Calu3 (cell line): Measurements from ENCODE around the gene CLIC3. TPM values are rescaled to one million over a fixed set of nuclear protein-coding genes. Genes with fewer than 3 reads are reported as not detected.

Experiments used
- BruUV-seq: library from RNA; stranded (reverse); fragments of 400-500 nt; replicated peaks from 2 replicates; lab custom pipeline; 2021; lab: Mats Ljungman, UMichigan
- CTCF ChIA-PET: fragments of 300-600 bp; sonication (Branson Sonifier 250); formaldehyde crosslinking; loops from one replicate; lab custom pipeline; 2022; ENCODE audit warnings: antibody characterized with exemption; lab: Charles Lee
- DNase-seq: peaks from one replicate; pipeline ENCODE4 v3.0.0; 2022
- H3K27ac Mint-ChIP-seq: one replicate; pipeline ENCODE4 v1.8.0; 2022; ENCODE audit warnings: mixed read lengths; ENCODE audit not compliant: unreplicated experiment
- H3K27me3 Mint-ChIP-seq: one replicate; pipeline ENCODE4 v1.8.0; 2022; ENCODE audit warnings: mixed read lengths; ENCODE audit not compliant: unreplicated experiment
- H3K36me3 Mint-ChIP-seq: one replicate; pipeline ENCODE4 v1.8.0; 2022; ENCODE audit warnings: mild to moderate bottlenecking, moderate library complexity, mixed read lengths; ENCODE audit not compliant: insufficient read depth, unreplicated experiment
- H3K4me1 Mint-ChIP-seq: one replicate; pipeline ENCODE4 v1.8.0; 2022; ENCODE audit warnings: mild to moderate bottlenecking, low read depth, mixed read lengths; ENCODE audit not compliant: unreplicated experiment
- H3K4me3 Mint-ChIP-seq: one replicate; pipeline ENCODE4 v1.8.0; 2022; ENCODE audit warnings: mild to moderate bottlenecking, low read depth, moderate library complexity, mixed read lengths; ENCODE audit not compliant: unreplicated experiment
- H3K9me3 Mint-ChIP-seq: one replicate; pipeline ENCODE4 v1.8.0; 2022; ENCODE audit warnings: low read depth, mixed read lengths; ENCODE audit not compliant: unreplicated experiment
- intact Hi-C: fragments of 100-400 bp; cut with micrococcal nuclease; formaldehyde crosslinking; loops from one replicate; pipeline ENCODE4 v1.10.0; 2022; ENCODE audit not compliant: unreplicated experiment
- total RNA-seq: library from RNA; stranded (reverse); gene quantifications from 2 replicates; pipeline ENCODE4 v1.2.3, GENCODE V29; 2022
- TF ChIP-seq, protein P1 (sequence below): fragments of 200-600 bp; IDR thresholded peaks from one replicate; pipeline ENCODE4 v1.8.0; 2022; ENCODE audit warnings: antibody characterized with exemption; ENCODE audit not compliant: unreplicated experiment

CLIC3 gene
- total RNA-seq, 1 experiment from 2014 or later, result 0.35 TPM

DNA sequence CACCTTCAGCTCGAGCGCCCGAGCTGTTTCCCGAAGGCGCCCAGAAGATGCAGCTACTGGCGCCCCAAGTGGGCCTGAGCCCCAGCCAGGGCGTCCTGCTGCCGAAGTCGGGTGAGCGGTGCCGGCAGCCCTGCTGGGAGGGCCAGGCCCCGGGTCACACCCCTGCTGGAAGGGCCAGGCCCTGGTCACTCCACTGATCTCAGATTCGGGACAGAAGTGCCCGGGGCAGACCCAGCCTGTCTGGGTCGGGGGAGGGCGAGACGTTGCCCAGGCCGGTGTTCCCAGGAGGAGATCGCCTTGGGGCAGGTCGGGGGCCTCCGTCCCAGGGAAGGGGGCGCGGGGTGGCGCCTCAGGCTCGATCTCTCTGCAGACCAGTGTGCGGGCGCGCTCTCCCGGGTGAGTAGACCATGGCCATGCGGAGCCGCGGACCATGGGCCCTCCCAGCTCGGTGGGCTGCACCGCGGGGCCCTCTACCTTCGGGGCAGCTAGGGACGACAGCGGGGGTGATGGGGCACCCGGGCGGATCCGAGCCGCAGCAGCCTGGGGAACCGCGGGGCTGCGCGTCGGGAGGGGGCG is 11.3 kb downstream of the CLIC3 start:
- H3K4me3 Mint-ChIP-seq, result no peak overlapping the region

DNA sequence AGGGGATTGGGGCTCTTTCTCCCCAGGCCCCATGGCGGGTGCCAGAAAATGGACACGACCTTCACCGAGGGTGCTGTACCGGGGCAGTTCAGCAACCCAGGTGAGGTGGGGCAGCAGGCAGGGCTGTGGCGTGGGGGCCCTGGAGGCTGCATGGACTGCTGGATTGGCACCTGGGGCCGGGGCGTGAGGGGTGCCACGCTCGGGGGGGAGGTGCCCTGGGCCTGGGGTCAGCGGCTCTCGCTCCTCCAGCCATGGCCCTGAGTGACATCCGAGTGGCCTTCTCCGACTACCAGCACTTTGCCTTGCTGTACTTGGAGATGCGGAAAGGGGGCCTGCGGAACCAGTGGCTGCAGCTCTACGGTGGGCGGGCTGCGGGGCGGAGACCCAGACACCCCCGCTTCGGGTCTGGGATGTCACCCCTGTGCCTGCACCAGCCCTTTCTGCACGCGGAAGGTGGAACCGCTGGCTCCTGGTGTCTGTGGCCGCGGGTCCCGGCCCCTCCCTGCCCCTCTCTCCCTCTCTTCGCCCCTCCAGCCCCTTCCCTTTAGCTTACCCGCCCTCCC is 11.8 kb downstream of the CLIC3 start:
- CTCF ChIA-PET, result no interaction called here
- H3K27me3 Mint-ChIP-seq, result peaks cover 34% of the 10 kb centered on the region
- no peaks in the 10 kb centered on the region for H3K9me3 Mint-ChIP-seq
- BruUV-seq, result no TSS peak
- intact Hi-C loops, result no loop called here
- H3K36me3 Mint-ChIP-seq, result no peaks in the 10 kb centered on the region
- H3K27ac Mint-ChIP-seq, result no peak overlapping the region
- no peak for DNase-seq
- H3K4me3 Mint-ChIP-seq, result no peak overlapping the region
- TF ChIP-seq, protein P1, sequence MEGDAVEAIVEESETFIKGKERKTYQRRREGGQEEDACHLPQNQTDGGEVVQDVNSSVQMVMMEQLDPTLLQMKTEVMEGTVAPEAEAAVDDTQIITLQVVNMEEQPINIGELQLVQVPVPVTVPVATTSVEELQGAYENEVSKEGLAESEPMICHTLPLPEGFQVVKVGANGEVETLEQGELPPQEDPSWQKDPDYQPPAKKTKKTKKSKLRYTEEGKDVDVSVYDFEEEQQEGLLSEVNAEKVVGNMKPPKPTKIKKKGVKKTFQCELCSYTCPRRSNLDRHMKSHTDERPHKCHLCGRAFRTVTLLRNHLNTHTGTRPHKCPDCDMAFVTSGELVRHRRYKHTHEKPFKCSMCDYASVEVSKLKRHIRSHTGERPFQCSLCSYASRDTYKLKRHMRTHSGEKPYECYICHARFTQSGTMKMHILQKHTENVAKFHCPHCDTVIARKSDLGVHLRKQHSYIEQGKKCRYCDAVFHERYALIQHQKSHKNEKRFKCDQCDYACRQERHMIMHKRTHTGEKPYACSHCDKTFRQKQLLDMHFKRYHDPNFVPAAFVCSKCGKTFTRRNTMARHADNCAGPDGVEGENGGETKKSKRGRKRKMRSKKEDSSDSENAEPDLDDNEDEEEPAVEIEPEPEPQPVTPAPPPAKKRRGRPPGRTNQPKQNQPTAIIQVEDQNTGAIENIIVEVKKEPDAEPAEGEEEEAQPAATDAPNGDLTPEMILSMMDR, result no peak
- no peaks in the 10 kb centered on the region for H3K4me1 Mint-ChIP-seq

More for the DNA sequence above, 11.3 kb downstream of the CLIC3 start:
- H3K36me3 Mint-ChIP-seq, result no peaks in the 10 kb centered on the region
- peaks cover 36% of the 10 kb centered on the region for H3K27me3 Mint-ChIP-seq
- BruUV-seq, result no TSS peak
- TF ChIP-seq, protein P1, result no peak
- intact Hi-C loops, result no loop called here
- DNase-seq, result no peak
- no peaks in the 10 kb centered on the region for H3K9me3 Mint-ChIP-seq
- CTCF ChIA-PET, result no interaction called here
- no peaks in the 10 kb centered on the region for H3K4me1 Mint-ChIP-seq
- H3K27ac Mint-ChIP-seq, result no peak overlapping the region

DNA sequence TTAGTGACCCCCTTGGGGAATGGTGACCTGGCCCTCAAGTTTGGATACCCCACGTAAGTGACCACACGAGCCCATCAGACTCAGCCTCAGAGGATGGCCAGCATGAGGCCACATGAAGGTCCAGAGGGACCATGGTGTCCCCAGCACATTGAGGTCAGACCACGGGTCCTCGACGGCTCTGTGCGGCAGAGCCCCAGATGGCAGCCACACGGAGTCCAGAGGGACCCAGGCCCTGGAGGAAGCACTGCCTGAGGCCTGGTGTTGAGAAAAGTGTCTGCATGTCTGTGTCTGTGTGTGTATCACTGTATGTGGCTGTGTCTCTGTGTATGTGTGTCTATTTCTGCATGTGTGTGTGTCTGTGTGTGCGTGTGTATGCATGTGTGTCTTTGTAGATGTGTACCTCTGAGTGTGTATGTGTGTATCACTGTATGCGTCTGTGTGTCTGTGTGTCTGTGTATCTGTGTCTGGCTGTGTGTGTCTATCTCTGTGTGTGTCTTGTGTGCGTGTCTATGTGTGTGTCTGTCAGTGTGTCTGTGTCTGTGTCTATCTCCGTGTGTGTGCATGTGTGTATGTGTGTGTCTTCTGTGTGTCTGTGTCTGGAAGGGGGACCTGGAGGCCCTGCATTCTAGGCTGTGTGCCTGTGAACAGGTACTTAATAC is 12.6 kb downstream of the CLIC3 start:
- CTCF ChIA-PET, result no interaction called here
- Mint-ChIP-seq H3K36me3 (no peaks in the 10 kb centered on the region), H3K4me3 (no peak overlapping the region), H3K27me3 (peaks cover 29% of the 10 kb centered on the region), H3K4me1 (no peaks in the 10 kb centered on the region), H3K9me3 (no peaks in the 10 kb centered on the region), H3K27ac (no peak overlapping the region)
- TF ChIP-seq, protein P1, result no peak
- BruUV-seq, result no TSS peak
- no peak for DNase-seq
- intact Hi-C loops, result no loop called here

DNA sequence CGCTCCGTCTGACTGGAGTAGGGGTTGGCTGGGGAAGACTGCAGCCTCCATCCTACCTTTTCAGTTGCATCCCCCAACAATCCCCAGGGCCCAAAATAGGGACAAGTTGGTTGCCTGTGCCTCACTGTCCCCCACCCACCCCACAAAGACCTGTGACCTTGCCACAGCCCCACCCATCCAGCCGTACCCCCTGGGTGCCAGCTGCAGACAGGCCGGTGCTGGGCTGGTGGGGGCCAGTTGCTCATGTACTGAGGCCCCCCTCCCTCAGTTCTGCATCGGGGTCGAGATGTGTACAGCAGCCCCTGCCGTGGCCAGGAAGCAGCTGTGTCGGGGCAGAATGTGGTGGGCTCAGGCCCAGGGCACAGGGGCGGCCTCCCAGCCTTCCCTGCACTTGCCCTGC is 13.2 kb downstream of the CLIC3 start:
- Mint-ChIP-seq H3K9me3 (no peaks in the 10 kb centered on the region), H3K36me3 (no peaks in the 10 kb centered on the region), H3K27me3 (peaks cover 25% of the 10 kb centered on the region), H3K4me1 (no peaks in the 10 kb centered on the region), H3K4me3 (no peak overlapping the region), H3K27ac (no peak overlapping the region)
- DNase-seq, result no peak
- BruUV-seq, result no TSS peak
- TF ChIP-seq, protein P1, result no peak
- CTCF ChIA-PET, result no interaction called here
- intact Hi-C loops, result no loop called here
